Activated CD8-positive, alpha-beta memory T cell treated with anti-CD3 and anti-CD28 coated beads for 1 hour (primary cell): Measurements from ENCODE around the gene MAGEA9.
"Not testable (repeated sequence)": the region's sequence is repeated elsewhere in the genome, so short reads cannot be mapped to it uniquely, and the experiment has no call there.

Source experiments
- DNase-seq, 2 donors: peaks; one replicate each; pipeline ENCODE4 v3.0.0-alpha.2; 2020; ENCODE audit warnings: low read depth in 1 of 2; ENCODE audit errors: extremely low read depth in 1 of 2

The MAGEA9 gene, protein sequence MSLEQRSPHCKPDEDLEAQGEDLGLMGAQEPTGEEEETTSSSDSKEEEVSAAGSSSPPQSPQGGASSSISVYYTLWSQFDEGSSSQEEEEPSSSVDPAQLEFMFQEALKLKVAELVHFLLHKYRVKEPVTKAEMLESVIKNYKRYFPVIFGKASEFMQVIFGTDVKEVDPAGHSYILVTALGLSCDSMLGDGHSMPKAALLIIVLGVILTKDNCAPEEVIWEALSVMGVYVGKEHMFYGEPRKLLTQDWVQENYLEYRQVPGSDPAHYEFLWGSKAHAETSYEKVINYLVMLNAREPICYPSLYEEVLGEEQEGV

GRCh38 chrX:149781727-149782126 is at the start of gene MAGEA9:
MAGEA9 (plus strand) TSS chrX:149781930; CDS start chrX:149786211, 4,281 bp downstream.
- not testable (repeated sequence) for DNase-seq

DNA sequence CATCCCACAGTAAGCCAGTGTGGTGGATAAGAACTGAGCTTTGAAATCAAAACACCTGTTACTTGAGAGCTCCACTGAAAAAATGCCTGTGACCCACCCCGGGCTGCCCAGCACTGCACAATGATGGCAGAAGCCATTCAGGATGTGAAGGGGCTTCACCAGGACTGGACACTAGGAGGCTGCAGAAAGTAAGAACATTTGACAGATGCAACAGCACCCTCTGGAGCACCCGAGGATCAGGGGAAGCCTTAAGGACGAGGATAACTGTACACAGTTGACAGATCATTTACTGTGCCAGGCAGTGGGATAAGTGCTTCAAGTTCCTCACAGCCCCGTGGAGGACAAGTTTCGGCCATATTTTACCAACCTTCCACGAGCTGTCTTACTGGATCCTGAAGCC is 39.5 kb upstream of the MAGEA9 start:
- DNase-seq, result not testable (repeated sequence)

DNA sequence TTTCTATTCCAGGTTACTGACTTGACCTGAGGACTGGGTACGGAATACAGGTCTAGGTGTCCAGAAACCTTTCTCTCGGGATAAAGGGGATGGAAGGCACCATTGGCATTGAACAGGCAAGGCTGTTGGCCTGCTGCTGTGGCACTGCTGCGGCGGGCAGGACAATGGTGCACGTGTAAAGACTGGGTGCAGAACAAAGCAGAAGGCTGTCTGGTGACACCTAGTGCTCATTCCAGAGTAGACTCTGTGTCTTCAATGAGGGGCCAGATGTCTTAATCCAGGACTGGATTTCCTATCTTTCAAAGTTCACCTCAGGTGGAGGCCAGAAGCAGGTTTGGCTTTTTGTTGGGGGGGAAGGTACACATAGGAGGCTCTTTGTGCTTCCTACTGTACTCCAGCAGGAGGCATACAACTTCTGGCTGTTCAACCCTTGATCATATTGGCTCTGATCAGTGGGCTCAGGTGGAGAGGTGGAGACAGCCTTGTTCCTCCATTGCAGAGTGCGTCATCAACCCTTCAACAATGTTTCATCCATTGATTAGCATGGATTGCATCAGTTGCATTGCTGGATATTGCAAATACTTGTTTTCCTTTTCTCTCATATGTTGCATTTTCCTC is 35.2 kb upstream of the MAGEA9 start:
- not testable (repeated sequence) for DNase-seq

DNA sequence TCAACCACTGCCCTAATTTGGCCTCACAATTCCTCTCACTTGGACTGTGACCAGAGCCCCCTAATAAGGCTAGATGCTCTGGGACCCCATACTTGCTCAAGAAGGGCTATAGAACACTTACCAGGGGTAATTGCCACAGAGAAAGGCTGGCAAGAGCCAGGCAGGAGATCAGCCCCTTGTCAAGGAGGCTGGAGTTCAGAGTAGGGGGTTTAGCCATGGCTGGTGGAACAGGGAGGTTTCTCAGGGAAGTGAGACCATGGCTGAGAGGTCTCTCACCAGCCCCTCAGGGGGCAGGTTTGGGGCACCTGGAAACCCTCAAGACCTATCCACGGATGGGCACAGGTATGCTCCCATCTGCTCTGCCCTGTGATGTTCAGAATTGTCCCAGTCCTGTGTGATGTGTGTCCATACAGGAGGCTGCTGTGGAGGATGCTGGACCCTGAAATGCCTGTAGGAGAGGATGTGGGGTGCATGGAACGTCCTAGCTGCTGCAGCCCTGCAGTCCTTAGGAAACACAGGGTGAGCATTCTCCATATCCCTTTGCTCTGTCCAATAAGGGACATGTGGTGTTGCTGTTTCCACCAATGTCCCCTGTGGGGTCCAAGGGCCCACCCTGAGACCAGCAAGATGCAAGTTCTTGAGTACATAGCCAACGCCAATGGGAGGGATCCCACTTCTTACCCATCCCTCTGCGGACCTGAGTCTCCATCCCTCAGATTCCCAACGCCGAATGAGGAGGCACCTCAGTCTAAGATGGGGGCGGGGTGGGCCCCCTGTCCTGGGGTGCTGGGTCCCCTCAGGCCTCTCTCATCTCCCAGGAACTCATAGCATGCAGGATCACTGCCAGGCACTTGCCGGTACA is 24.3 kb upstream of the MAGEA9 start:
- DNase-seq, result no peak

GRCh38 chrX:149758068-149758714 is 23.5 kb upstream of the MAGEA9 start:
- DNase-seq, result no peak

- DNase-seq, result not testable (repeated sequence)
Measured at GRCh38 chrX:149758715-149759078, 23.0 kb upstream of the MAGEA9 start.

GRCh38 chrX:149759824-149760223 is 21.9 kb upstream of the MAGEA9 start:
- DNase-seq, result no peak

DNA sequence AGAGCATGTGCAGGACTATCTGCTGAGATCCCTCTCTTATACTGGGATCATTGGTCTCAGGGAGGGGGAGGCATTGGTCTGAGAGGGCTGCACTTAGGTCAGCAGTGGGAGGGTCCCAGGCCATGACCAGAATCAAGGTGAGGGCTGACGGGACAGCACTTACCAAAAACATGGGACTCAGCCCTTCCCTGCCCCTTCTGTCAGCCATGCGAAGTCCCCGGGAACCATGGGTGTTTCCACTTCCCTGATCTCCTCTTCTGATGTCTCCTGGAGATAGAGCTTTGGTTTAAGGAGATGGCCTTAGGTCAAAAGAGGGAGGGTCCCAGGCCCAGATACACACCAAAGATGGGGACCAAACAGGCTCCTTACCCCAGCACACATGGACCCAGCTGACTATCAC is 20.8 kb upstream of the MAGEA9 start:
- no peak for DNase-seq

GRCh38 chrX:149761858-149762674 is 19.7 kb upstream of the MAGEA9 start:
- DNase-seq, result not testable (repeated sequence)

DNA sequence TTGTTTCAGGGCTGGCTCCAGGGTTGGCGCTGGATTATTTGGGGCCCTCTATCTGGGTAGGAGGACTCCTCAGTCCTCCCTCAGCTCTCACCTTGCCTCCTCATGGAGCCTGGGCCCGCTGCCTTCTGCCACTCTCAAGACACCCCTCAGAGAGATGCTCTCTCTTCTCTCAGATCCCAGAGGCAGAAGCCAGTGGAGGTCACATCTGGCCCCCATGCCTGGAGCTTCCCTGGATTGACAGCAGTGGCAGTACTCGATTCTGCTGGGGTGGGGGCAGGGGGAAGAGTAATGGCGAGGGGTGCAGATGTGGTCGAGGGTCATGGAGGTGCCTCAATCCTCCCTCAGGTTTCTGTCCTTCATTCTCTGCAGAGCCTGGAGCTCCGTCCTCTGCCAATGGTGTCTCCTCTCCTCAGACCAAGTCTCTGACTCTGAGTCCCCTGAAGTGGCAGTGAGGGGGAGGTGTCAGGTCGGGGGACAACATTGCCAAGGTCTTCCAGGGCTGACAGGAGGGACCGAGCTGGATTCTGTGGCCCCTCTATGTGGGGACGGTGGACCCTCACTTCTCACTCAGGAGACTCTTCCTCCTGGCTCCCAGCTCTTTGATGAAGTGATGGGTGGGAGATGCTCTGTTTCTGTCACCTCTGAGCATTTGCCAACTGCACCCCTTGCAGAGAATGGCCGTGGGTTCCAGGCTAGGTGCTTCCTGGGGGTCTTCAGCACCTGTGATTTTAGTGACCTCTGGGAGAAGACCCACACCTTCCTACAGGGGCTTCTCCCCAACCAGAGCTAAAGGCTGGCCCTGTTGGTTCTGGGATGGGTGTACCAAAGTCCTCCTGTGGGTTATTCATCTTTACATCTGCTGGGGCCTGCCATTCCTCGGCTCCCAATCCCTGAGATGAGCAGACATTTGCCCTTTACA is 18.8 kb upstream of the MAGEA9 start:
- DNase-seq, result no peak

DNA sequence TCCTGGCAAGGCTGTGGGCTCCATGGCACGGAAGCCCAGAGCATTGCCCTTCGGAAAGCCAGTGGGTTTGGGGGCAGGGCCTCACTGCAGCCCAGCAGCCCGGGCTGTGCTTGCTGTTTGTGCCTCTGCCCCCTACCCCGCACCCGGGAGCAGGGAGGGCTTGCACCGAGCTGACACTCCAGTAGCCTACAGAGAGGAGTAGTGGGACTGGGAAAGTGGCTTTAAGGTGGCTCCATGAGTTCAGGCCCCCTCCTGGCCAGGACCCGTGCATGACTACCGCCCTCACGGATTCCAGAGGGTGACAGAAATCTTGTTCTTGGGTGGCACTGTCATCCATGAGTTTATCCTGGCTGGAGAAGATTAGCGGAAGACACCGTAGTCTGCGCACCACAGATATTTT is 11.4 kb upstream of the MAGEA9 start:
- not testable (repeated sequence) for DNase-seq

GRCh38 chrX:149773026-149773425 is 8.7 kb upstream of the MAGEA9 start:
- not testable (repeated sequence) for DNase-seq

DNA sequence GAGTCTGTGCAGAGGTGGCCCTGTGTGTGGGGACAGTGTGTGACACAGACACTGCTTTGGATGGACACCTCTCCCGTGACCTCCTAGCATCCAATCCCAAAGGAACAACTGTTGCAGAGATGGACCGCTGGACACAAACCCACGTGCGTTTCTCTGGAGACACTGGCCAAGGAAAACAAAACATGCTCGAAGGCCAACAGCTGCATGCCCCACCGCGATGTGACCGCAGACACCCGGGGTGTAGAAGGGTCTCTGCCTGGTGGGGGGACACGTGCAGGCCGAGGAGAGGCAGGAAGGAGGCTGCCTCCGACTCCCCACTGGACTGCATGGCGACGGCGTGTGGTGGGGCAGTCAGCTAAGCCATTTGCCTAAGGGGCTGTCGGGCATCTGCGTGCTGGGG is 8.0 kb upstream of the MAGEA9 start, which contains the start of gene HSFX1:
Gene HSFX1, plus strand, starts transcription at position 301 of the 400 bp plus-strand sequence. CDS start 614 bp downstream, outside the sequence.
- DNase-seq, result not testable (repeated sequence)

- DNase-seq, result not testable (repeated sequence)
Measured at GRCh38 chrX:149777999-149778398, 3.7 kb upstream of the MAGEA9 start.

DNA sequence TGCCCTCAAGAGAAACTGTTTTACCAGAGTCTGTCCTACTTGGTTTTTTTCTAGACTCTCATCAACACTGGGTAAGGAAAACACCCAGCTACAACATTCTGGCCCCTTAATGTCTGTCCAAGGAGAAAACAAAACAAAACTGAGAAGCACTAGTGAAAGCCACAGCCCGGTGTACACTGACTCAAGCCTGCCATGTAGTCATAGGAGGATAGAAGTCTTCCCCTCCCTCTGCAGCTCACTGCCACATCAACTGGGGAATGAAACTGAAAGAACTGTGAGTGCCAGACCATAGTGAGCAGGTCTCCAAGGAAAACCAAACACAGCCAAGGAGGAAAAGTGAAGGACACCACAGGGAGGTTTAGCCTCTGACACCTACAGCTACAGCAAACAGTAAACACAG is 13.8 kb downstream of the MAGEA9 start:
- not testable (repeated sequence) for DNase-seq

- DNase-seq, result no peak
Measured at GRCh38 chrX:149799095-149799714, 17.5 kb downstream of the MAGEA9 start.

- no peak for DNase-seq
Measured at GRCh38 chrX:149799938-149800337, 18.2 kb downstream of the MAGEA9 start.

DNA sequence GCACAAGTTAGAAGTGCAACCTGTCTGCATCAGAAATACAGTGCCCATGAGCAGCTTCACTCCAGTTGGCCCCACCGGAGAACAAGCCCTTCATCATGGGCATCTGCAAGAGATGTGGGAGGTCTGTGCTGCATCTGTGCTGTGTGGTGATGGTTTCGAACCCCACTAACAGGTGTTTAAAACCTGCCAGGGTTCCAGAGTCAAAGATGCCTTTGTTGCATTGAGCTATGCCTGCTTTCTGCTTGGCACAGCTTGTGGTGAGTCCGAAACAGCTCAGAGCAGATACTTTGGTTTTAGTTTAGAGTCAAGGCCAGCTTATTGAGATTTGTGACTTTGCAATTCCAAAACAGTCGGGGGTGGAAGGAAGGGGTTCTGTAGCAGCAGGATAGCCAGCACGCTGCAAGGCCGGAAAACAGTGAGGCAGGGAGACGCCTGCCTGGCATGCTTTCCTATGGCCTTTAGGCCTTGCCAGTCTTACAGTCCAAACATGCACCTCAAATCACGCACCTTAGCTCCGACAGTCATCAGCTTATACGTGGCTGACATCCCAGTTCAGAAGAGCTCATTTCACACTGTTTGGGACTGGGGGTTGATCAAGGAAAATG is 21.8 kb downstream of the MAGEA9 start:
- no peak for DNase-seq
